ENCODE measurements around the gene CDC42BPG. TPM values are rescaled to one million over a fixed set of nuclear protein-coding genes. Genes with fewer than 3 reads are reported as not detected.

The CDC42BPG gene
- total RNA-seq, 1 experiment from 2014 or later: 21.6 TPM

GRCh38 chr11:64890522-64890939 lies 46.1 kb upstream of the CDC42BPG start:
- Mint-ChIP-seq H3K4me3 (no peak overlapping the region), H3K4me1 (peaks cover 17% of the 10 kb centered on the region), H3K27me3 (ENCODE audit: low read depth) (no peaks in the 10 kb centered on the region), H3K9me3 (no peaks in the 10 kb centered on the region), H3K27ac (no peak overlapping the region), H3K36me3 (no peaks in the 10 kb centered on the region)
- ATAC-seq (no peak), DNase-seq (ENCODE audit: low spot score) (no peak)
- no peak for TF ChIP-seq EMX1 (CRISPR knock-in tag; IDR thresholded peaks at IDR 0.05)
- no peak for TF ChIP-seq MXD4 (CRISPR knock-in tag; IDR thresholded peaks at IDR 0.05; ENCODE audit: borderline replicate concordance)
- no peak for TF ChIP-seq ATF1 (CRISPR knock-in tag; IDR thresholded peaks at IDR 0.05)
- TF ChIP-seq PRDM15 (CRISPR knock-in tag; IDR thresholded peaks at IDR 0.05): no peak
- TF ChIP-seq CREM (CRISPR knock-in tag; IDR thresholded peaks at IDR 0.05): no peak
- no peak for TF ChIP-seq NR3C1 (CRISPR knock-in tag; conservative IDR thresholded peaks at IDR 0.05; ENCODE audit: low read depth)
- TF ChIP-seq IRF2 (CRISPR knock-in tag; IDR thresholded peaks at IDR 0.05; ENCODE audit: borderline replicate concordance, low read depth): no peak
- no peak for TF ChIP-seq ZBTB43 (CRISPR knock-in tag; IDR thresholded peaks at IDR 0.05)
- no peak for TF ChIP-seq PRRX2 (CRISPR knock-in tag; IDR thresholded peaks at IDR 0.05)
- no peak for TF ChIP-seq ELF4 (CRISPR knock-in tag; IDR thresholded peaks at IDR 0.05; ENCODE audit: low read depth)
- no peak for TF ChIP-seq KAT7 (CRISPR knock-in tag; IDR thresholded peaks at IDR 0.05; ENCODE audit: borderline replicate concordance)
- TF ChIP-seq ZNF425 (CRISPR knock-in tag; conservative IDR thresholded peaks at IDR 0.05): no peak
- no peak for TF ChIP-seq USF1 (CRISPR knock-in tag; IDR thresholded peaks at IDR 0.05)
- ChIA-PET CTCF (interaction anchor here (0.8 to 22.9 kb wide), 5 partner anchors 14 to 124 kb away, joined by 3 to 372 read pairs (median 47); partner anchors contain the start of genes ARL2, BATF2, CDC42BPG and EHD1), POLR2A (no interaction called here)

GRCh38 chr11:64888729-64889511 lies 44.5 kb upstream of the CDC42BPG start:
- DNase-seq (ENCODE audit: low spot score): no peak
- CTCF ChIA-PET: interaction anchor here (0.7 to 22.9 kb wide), 22 partner anchors 8 to 228 kb away, joined by 3 to 372 read pairs (median 6); partner anchors contain the start of genes ARL2, BATF2, CDC42BPG and EHD1
- POLR2A ChIA-PET: interaction anchor here (0.8 to 2.4 kb wide), 2 partner anchors 10 to 110 kb away, joined by 3 to 10 read pairs; partner anchors contain the start of gene SF1
- no peaks in the 10 kb centered on the region for H3K9me3 Mint-ChIP-seq
- no peaks in the 10 kb centered on the region for H3K27me3 Mint-ChIP-seq (ENCODE audit: low read depth)
- no peak overlapping the region for H3K27ac Mint-ChIP-seq
- ATAC-seq: peak; percentile 36
- no peaks in the 10 kb centered on the region for H3K36me3 Mint-ChIP-seq
- peaks cover 14% of the 10 kb centered on the region for H3K4me1 Mint-ChIP-seq
- H3K4me3 Mint-ChIP-seq: no peak overlapping the region
- no peak for TF ChIP-seq PRRX2 (CRISPR knock-in tag; IDR thresholded peaks at IDR 0.05)
- TF ChIP-seq ZNF671 (CRISPR knock-in tag; IDR thresholded peaks at IDR 0.05): no peak
- TF ChIP-seq NR2C2 (CRISPR knock-in tag; IDR thresholded peaks at IDR 0.05): no peak
- TF ChIP-seq ZBTB21 (CRISPR knock-in tag; IDR thresholded peaks at IDR 0.05; ENCODE audit: borderline replicate concordance): no peak
- no peak for TF ChIP-seq OVOL2 (CRISPR knock-in tag; IDR thresholded peaks at IDR 0.05; ENCODE audit: borderline replicate concordance)
- no peak for TF ChIP-seq ZNF263 (CRISPR knock-in tag; IDR thresholded peaks at IDR 0.05; ENCODE audit: low read depth)
- TF ChIP-seq AFF4 (CRISPR knock-in tag; IDR thresholded peaks at IDR 0.05; ENCODE audit: borderline replicate concordance): no peak
- no peak for TF ChIP-seq ZNF416 (CRISPR knock-in tag; IDR thresholded peaks at IDR 0.05)
- no peak for TF ChIP-seq MAX (CRISPR knock-in tag; IDR thresholded peaks at IDR 0.05)
- no peak for TF ChIP-seq SMAD3 (CRISPR knock-in tag; IDR thresholded peaks at IDR 0.05; ENCODE audit: borderline replicate concordance)
- no peak for TF ChIP-seq ETV6 (CRISPR knock-in tag; IDR thresholded peaks at IDR 0.05)
